ENCODE results near the gene MICAL2.

Gene MICAL2

GRCh38 chr11:12246147-12246546, 135.8 kb downstream of the MICAL2 start:
- TF ChIP-seq CTCF (conservative IDR thresholded peaks at IDR 0.05; ENCODE audit: low read depth, low read length), result no peak
- H3K4me3 ChIP-seq (ENCODE audit: low read length), result no peak overlapping the region
- DNase-seq (ENCODE audit: low read depth), result no peak

DNA sequence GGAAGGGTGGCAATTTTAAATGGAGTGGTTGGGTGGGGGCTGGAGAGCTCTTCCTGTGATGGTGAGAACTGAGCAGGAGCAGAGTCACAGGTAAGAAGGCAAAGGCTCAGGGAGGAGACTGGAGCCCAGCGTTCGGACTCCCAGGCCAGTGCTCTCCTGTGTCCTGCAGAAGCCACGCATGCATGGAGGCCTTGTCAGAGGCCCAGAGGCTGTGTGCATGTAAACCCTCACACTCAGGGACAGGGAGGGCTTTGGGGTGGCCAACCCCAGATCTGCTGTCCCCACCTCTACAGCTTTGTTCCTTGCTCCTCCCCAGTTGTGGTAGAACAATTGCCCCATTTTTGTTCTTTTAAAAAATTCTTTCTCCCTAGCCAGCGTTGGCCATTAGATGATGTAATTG, 136.6 kb downstream of the MICAL2 start:
- no peak overlapping the region for H3K4me3 ChIP-seq (ENCODE audit: low read length)
- no peak for TF ChIP-seq CTCF (conservative IDR thresholded peaks at IDR 0.05; ENCODE audit: low read depth, low read length)
- DNase-seq (ENCODE audit: low read depth), result no peak

DNA sequence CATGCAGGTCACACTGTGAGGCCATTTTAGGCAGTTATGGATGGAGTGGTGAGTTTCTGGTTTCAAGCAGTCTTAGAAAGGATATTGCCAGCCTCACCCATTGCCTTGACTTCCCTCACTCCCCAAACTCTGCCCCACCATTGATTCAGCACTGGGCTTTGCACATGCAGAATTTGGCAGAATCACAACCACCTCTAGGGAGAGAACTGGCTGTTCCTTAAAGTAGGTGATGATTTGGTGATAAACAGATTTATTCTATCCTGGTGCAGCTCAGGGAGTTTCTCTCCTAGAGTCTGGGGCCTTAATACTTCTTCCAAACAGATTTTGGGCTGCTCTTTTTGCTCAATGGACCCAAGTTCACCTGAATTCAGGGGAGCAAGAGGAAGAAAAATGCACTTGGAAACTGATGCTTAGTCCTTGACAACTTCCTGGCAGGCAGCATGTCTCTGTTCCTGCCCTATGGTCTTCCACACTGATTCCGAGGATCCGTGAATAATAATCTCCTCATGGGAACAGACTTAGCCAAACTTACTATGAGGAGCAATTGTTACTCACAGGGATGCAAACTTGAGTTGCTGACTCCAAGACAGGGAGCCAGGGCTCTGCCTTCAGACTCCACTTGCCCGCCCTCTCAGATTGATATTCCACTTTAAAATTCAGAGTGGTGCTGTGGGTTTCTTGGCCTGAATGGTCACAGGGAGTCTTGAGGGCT, 137.3 kb downstream of the MICAL2 start:
- DNase-seq (ENCODE audit: low read depth), result no peak
- H3K4me3 ChIP-seq (ENCODE audit: low read length), result no peak overlapping the region
- no peak for TF ChIP-seq CTCF (conservative IDR thresholded peaks at IDR 0.05; ENCODE audit: low read depth, low read length)

DNA sequence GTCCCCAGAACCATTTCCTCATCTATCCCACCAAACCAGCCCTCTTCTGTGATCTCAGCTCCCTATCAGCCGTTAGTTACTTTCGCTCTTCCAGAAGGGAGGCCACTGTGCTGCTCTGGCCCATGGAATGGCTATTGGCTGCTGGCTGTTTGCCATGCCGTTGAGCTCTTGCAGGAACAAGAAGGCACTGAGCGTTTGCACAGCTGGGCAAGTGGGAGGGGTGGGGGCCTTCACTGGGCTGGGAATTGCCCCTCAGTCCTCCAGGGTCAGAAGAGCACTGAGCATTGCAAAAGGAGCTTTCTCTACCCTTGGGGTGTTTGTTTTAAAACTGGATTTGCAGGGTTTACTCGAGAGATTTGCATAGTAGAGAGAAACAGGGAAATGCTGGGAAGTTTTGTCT, 137.9 kb downstream of the MICAL2 start:
- DNase-seq (ENCODE audit: low read depth), result no peak
- H3K4me3 ChIP-seq (ENCODE audit: low read length), result no peak overlapping the region
- TF ChIP-seq CTCF (conservative IDR thresholded peaks at IDR 0.05; ENCODE audit: low read depth, low read length), result no peak

GRCh38 chr11:12249590-12250260, 139.3 kb downstream of the MICAL2 start:
- TF ChIP-seq CTCF (conservative IDR thresholded peaks at IDR 0.05; ENCODE audit: low read depth, low read length), result no peak
- H3K4me3 ChIP-seq (ENCODE audit: low read length), result no peak overlapping the region
- no peak for DNase-seq (ENCODE audit: low read depth)

DNA sequence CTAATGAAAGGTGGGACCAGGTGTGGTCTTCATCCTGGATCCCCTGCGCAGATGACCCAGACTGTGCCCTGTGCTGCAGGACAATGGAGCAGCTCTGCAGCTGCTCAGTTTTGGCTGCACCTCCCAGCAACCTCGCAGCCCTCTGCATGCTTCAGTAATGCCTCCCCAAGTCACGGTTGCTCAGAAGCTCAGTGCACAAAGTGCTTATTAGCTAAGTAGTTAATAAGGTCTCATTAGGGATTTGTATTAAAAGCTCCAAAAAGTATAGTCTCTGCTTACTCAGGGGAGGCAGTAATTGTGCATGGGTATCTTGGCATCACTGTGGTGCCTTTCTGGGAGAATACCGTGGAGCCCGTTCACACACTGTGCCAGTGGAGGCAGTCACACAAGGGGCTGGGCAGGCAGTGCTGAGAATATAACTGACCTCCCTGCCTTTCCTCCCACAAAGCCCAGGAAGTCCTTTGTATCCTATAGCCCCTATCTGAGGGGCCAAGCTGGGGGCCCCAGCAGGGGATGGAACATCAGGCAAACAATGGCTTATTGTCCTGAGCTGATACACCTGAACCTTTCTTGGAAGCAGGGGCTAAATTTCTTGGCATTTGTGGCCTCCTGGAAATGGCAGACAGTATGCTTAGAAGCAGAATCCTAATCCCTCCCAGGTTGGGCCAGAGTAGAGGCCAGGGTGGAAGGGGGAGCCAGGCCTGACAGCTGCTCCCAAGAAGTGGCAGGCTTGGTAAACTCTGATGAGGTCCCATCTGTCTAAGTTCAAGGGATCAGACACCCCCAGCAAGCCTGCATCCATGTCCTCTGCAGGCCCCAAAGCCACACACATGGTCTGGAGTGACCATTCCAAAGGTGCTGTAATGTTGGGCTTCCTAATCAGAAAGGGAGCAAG, 141.5 kb downstream of the MICAL2 start:
- DNase-seq (ENCODE audit: low read depth), result no peak
- no peak overlapping the region for H3K4me3 ChIP-seq (ENCODE audit: low read length)
- no peak for TF ChIP-seq CTCF (conservative IDR thresholded peaks at IDR 0.05; ENCODE audit: low read depth, low read length)

Measured in retinal pigment epithelial cell (primary cell).